Measurements from ENCODE around the gene PLCG2.

- TF ChIP-seq, protein P1, sequence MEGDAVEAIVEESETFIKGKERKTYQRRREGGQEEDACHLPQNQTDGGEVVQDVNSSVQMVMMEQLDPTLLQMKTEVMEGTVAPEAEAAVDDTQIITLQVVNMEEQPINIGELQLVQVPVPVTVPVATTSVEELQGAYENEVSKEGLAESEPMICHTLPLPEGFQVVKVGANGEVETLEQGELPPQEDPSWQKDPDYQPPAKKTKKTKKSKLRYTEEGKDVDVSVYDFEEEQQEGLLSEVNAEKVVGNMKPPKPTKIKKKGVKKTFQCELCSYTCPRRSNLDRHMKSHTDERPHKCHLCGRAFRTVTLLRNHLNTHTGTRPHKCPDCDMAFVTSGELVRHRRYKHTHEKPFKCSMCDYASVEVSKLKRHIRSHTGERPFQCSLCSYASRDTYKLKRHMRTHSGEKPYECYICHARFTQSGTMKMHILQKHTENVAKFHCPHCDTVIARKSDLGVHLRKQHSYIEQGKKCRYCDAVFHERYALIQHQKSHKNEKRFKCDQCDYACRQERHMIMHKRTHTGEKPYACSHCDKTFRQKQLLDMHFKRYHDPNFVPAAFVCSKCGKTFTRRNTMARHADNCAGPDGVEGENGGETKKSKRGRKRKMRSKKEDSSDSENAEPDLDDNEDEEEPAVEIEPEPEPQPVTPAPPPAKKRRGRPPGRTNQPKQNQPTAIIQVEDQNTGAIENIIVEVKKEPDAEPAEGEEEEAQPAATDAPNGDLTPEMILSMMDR (IDR thresholded peaks at IDR 0.05; ENCODE audit: low read depth, low read length) = no peak
- TF ChIP-seq EZH2phosphoT487 (IDR thresholded peaks at IDR 0.05; ENCODE audit: low read depth) = no peak
Observed at GRCh38 chr16:81913222-81913621, 134.1 kb downstream of the PLCG2 start.

All from OCI-LY3 (cell line).